MM.1S (cell line): ENCODE results near the gene ACHE.

ENCODE experiments used
- CTCF ChIP-seq: fragments of 300-600 bp; sonication (generic); IDR thresholded peaks from 2 replicates; pipeline ENCODE4 v1.5.1; 2016; ENCODE audit warnings: antibody characterized with exemption, low read length, mixed read lengths
- EZH2phosphoT487 ChIP-seq: fragments of 300-600 bp; sonication (generic); IDR thresholded peaks from 2 replicates; pipeline ENCODE4 v1.6.1; 2018; ENCODE audit warnings: antibody characterized with exemption, low read length

DNA sequence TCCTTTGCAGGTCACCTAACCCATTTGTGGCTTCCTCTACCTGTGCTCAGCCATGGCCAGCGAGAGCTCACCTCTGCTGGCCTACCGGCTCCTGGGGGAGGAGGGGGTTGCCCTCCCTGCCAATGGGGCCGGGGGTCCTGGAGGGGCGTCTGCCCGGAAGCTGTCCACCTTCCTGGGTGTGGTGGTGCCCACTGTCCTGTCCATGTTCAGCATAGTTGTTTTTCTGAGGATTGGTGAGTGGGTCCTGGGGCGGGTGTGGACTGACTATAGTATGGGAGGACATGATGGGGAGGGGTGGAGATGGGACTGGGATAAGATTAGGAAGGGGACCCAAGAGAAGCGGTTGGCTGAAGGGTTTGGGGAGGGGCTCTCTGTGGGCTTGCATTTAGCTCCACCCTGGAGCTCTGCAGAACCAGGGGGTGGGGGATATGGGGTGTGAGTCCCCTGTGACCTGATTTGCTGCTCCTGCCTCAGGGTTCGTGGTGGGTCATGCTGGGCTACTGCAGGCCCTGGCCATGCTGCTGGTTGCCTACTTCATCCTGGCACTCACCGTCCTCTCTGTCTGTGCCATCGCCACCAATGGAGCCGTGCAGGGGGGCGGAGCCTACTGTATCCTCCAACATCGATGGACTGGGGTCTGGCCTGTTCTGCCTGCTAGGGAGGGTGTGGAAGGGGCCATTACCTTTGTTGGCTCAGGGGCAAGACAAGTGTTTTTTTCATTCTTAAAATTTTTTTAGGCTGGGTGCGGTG, 41.4 kb downstream of the ACHE start:
- TF ChIP-seq CTCF, result no peak
- no peak for TF ChIP-seq EZH2phosphoT487
